HG03558 (cell line): Measurements from ENCODE around the gene MDM4.

Source experiments
- ATAC-seq: cut with Tn5 transposase; IDR thresholded peaks from one replicate; pipeline ENCODE4 v1.9.1; 2021; ENCODE audit warnings: moderate number of reproducible peaks; ENCODE audit not compliant: unreplicated experiment; ENCODE audit errors: extremely low read depth

The MDM4 gene, protein sequence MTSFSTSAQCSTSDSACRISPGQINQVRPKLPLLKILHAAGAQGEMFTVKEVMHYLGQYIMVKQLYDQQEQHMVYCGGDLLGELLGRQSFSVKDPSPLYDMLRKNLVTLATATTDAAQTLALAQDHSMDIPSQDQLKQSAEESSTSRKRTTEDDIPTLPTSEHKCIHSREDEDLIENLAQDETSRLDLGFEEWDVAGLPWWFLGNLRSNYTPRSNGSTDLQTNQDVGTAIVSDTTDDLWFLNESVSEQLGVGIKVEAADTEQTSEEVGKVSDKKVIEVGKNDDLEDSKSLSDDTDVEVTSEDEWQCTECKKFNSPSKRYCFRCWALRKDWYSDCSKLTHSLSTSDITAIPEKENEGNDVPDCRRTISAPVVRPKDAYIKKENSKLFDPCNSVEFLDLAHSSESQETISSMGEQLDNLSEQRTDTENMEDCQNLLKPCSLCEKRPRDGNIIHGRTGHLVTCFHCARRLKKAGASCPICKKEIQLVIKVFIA

DNA sequence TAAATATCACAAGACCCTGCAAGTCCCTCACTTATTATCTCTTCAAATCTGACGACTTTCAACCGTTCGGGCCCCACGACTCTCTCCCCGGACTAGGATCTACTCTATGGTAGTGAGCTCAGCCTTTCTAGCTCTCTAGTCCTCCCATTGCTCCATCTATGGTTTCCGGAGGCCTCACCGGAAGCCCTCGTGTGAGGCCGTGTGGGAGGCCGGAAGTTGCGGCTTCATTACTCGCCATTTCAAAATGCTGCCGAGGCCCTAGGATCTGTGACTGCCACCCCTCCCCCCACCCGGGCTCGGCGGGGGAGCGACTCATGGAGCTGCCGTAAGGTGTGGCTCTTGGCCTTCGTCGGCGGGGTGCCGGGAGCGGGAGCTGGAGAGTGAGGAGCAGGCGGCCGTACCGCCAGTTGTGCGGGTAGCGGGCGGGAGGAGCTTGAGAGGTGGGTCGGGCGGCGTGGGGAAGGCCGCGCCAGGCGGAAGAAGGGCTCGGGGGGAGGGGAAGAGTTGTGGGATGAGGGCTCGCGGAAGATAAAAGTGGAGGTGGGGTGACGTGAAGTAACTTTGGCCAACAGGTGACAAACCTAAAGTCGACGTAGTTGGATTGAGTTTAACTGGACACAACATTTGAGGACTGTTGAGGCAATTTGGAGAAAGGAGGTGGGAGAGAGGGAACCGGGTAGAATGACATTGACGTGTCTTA lies at the start of gene MDM4:
TSS of gene MDM4 (plus strand) at position 227 of the 700 bp plus-strand sequence. CDS start 9,113 bp downstream, outside the sequence.
- ATAC-seq, result peak; percentile 40

DNA sequence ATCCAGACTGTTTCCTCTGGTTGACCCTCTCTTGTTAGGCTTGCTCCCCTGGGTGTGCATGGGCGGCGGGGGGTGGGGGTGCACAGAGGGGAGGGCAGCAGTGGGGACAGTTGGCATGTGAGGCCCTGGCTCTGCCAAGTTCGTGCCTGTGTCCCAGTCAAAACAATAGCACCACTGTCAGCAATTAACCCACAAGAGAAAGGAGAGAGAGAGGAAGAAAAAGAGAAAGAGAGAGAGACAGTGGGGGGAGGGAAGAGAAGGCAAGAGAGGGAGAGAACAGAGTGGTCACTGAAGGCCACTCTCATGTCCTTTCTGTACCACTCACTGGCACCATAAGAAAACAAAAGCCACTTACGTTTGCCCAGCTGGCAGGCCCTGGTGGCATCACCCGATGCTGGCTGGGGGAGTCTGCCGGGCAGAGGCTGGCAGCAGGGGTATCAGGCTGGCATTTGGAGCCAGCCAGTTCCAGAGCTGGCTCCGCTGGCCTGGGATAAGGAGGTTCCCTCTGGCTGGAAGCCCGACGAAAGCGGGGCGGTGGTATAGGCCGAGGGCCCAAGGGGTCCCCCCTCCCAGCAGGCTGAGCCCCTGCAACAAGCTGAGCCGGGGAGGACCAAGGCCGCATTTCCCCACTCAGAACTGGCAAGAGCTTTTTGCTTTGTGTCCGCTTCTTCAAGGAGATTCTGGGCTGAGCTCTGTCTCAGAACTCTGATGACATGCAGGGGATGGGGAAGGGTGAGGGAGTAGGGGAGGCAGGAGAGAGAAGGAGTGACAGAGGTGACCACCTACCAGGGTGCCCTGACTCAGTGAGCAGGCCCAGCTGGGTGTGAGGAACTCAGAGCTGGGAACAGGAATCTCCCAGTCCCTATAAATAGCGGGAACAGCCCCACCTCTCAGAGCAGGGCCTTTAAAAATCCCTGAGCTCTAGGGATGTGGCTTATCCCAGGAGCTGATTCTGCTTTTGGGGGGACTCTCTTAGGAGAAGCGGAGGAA lies 49.5 kb upstream of the MDM4 start:
- ATAC-seq, result no peak

DNA sequence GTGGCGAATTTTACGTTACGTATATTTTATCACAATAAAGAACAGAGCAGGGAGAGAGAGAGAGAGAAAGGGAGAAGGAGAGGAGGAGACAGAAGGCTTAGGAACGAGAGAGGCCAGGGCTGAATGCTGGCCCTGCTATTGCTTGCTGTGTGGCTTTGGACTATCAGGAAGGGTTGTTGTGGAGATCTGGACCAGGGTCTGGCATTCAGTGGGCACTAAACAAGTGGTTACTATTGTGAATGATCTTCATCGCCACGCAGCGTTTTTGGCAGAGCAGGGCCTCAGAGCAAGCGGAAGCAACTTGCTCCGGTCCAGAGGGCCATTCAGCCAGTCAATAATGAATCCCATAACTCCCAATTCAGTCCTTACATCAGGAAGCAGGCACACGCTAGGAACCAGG lies 48.0 kb upstream of the MDM4 start:
- no peak for ATAC-seq

DNA sequence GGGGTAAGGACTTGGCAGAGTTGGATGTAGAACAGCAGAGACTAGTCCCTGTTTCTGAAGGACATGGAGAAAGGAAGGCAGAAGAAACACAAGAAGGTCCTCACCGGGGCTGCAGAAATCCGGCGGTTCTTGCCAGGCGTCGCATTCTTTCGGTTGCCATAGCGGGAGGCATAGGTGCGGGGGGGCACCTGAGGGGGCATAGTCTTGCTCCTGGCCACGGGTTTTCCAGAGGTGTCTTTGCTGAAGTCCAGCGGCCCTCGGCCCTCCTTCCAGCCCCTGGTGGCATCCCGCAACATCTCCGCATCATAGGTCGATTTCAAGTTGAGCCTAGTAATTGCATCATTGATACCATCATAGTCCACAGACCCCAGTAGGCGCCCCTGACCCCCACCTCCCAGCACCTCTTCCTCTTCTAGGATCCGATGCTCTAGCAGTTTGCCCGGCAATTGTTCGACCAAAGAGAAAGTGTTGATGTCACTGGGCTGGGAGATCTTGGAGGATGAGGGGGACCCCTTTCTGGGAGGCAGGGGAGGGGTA lies 47.4 kb upstream of the MDM4 start:
- ATAC-seq, result no peak

DNA sequence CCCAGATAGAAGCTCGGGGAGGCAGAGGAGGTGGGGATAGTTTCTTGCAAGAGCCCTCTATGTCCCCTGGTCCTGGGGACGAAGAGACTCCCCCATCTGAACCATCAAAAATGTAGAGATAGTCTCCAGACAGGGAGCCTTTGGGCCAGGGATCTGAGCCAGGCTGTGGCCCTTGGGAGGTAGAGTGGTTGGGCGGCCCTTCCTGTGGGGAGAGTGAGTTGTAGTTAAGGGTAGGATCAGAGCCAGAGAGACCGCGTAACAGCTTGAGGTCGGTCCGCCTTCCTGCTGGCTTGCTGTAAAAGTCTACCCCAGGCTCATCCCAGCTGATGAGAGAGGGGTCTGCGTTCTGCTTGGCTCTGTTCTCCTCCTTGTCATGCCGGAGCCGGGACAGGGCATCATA lies 46.9 kb upstream of the MDM4 start:
- no peak for ATAC-seq

DNA sequence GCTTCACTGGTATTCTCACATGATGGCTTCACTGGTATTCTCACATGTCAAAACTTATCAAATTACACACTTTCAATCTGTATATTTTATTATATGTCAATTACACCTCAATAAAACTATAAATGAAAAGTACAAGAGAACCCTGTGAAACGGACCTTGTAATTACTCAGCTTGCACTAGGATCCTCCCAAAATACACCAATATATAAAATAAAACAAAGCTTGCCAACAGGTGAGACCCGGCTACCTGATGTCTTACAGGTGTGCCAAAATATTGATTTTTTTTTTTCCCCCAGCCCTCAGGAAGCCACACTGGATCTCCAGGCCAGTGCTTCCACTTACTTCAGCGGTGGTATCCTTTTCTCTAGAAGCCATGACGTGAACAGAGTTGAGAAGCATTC lies 44.5 kb upstream of the MDM4 start:
- no peak for ATAC-seq

DNA sequence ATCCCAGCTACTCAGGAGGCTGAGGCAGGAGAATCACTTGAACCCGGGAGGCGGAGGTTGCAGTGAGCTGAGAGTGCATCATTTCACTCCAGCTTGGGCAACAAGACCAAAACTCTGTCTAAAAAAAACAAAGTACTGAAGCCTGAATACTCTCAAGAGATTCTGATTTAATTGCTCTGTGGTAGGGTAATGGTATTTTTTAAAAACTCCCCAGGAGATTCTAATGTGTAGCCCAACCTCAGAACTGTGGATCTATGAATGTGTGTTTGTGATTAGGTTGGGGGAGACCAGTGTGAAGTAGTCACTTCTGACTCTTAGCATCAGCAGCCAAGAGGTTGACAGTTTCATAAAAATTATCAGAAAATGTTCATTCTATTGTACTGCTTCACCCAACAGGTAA lies 43.5 kb upstream of the MDM4 start:
- ATAC-seq, result no peak

DNA sequence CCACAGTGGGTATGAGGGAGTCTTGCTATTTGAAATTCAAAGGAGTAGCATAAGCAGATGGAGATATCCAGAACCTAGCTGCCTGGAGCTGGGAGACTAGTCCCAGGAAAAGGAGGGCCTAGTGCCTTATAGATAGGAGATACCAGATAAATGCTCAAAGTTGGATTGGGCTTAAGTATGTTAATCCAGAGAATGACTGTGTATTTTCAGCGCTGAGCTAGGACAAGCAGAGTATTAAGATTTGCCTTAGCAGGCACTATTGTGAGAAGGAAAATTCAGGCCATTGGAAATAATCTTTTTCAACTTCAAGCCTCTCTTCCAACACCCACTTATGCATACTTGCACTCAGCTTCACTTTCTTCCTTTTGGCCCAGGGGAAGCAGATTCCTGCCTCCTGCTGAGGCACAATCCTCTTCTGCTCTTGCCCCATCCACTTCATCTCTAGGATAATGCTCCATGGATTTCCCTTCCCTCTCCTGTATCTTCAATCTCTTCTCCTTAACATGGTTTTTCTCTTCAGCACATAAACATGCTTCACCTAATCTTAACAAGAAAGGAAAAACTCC lies 42.7 kb upstream of the MDM4 start:
- no peak for ATAC-seq

DNA sequence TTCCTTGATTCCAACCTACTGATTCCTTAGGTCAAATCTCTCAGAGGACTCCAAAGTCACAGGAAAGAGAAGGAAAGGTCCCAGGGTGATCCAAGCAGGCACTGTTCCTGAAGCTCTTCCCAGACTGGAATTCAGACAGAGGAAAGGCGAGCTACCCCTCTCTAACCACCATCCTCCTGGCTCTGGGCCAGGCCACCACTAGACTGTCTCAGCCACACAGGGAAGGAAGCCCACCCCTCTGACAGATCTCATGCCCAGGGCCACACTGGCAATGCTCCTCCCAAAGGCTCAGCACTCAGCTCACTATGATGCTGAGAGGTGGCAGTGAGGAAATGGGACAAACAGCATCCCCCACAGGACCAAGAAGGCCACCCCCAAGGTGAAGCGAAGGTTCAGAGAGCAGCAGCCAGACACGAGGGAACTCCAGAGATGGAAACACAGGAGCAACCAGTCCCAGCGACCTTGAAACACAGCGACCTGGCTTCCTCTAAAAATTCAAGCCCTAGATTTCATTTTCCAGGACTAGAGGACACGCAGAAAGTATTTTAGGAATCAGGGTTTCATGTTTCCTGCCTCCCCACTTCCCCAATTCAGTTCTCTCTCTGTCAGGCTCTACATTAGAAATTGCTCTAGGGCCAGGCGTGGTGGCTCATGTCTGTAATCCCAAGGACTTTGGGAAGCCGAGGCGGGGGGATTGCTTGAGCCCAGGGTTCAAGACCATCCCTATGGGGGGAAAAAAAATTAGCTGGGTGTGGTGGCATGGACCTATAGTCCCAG lies 40.4 kb upstream of the MDM4 start:
- no peak for ATAC-seq

DNA sequence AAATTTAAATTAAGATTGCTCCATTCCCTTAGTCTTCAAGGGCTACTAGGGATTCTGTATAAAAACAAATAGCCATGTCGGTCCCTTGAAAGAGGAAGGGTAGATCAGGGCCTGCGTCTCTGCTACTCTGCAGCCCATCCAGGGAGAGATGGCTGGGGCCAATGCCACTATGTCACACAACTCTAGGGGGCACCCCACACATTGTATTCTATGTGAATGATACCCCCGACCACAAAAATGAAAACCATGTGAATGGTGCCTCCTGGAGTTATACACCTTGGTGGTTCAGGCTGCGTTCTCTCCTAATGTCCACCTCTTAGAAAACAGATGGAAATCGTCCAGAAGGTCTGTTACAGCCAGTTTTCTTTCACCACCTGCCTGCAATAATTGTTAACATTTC lies 39.6 kb upstream of the MDM4 start:
- no peak for ATAC-seq

DNA sequence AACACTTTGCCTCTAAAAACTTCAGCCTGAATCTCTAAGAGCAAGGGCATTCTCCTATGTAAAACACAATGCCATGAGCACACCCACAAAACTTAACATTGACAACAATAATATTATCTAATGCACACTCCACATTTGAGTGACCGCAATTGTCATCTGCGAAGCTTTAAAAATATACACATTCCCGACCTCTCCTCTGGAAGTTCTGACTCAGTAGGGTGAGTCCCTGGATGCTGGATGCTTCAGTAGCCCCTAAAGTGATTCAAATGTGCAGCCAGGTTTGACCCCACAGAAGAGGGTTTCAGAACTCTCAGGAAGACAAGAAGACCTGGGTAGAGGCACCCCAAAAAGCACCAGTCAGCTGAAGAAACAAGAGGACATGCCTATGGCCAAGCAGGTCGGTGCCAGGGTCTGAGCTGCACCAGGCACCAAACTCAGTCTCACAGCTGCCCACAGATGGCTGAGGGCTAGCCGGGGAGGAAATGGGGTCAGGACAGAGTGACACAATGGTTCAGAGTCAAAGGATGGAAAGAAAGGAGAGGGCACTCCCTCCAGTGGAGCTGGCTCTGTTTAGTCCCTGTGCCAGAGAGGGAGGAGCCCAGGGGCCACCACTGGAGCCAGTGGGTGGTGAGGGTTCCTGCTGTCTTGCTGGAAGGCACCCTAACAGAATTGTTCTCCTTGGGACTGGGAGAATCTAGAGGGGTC lies 39.0 kb upstream of the MDM4 start:
- no peak for ATAC-seq

DNA sequence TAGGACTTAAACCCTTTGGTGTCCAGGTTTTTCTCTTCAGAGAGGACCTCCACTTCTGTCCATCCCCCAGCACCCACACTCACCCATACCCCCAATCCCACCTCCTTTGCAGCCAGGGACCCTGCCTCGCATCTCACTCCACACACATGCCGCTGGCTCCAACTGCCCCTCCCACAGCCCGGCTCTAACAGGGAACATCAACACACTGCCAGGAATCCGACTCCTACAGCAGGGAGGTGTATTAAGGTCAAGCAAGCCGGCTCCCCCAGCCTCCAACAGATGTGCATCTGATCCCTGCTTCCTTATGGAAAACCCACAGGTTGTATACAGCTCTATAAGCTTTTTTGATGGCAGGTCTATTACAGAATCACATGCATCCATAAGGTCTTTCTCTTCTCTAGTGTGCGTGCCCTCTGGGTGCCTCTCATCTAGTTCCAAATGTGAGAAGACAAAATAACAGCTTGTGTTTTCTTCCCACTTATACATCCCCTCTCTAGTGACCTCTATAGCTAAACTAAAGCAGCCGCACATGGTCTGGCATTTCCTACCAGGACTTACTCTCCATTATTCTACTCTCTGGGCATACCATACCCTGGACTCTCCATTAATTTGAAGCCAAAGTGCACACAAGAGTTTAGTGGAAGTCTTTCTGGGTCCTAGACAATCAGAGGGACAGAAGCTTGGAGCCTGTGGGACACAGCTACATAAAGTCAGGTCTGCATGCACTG lies 37.9 kb upstream of the MDM4 start:
- ATAC-seq, result no peak

DNA sequence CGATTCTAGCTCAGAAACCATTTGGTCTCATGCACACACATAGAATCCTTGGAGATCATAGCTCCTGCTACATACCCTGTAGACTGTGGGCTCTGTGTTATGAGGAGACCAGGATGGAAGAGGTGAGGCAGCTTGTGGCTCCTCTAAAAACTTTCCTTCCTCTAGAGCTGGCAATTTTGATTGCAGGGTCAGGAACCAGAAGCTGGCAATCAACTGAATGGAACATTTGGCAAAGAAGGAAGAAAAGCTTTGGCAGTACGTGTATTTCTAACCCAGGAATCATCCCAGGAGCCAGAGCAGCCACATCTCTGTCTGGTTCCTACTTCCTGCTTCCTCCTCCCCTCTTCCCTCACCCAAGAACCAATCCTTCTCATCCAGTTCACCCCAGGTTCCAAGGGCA lies 37.3 kb upstream of the MDM4 start:
- no peak for ATAC-seq

DNA sequence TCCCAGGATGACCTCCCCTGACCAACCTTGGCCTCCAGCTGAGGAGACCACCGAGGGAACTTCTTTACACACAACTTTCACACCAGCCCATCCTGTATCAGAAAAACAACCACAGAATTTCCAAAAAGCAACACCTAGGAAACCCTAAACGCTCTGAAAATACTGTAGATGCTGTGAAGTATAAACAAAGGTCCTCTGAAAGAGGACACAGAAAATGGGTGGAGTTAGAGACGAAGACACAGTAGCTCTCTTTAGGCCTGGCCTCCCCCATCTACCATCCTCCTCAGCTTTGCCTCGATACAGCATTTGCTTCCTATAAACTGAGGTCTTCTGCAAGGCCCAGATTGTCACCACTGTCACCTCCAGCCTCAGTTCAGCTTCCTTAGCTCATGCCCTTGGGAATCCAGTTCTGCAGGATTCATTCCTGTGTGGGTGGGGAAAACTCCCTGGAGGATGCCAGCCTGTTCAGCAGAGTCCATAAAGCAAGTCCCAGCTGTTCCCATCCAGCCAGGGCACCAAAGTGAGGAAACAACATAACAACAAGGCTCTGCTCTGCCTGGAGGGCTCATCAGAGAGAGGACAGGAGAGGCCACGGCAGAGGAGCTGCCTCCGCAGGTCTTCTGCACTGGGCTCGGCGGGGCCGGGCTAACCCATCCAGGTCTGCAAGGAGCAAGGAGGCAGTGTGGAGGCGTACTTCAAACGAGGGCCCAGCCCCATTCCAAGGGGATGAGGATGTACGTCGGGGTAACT lies 36.6 kb upstream of the MDM4 start:
- ATAC-seq, result no peak

DNA sequence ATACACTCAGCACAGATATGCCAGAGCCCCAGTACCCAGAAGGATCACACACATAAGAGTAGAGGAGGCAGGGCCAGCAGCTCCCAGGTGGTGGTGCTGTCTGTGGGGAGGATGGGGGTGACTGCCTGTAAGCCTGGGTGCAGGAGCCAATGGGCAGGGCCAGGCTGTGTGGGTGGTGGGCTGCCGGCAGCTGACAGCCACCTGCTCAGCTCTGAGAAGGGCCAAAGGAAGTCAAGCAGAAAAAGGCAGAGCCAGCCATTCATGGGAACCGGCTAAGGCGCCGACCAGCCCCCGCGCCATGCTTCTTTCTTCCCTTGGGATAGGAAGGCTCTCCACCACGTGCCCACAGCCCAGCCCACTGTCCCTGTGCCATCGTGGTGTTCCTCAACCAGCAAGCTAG lies 35.7 kb upstream of the MDM4 start:
- ATAC-seq, result no peak

DNA sequence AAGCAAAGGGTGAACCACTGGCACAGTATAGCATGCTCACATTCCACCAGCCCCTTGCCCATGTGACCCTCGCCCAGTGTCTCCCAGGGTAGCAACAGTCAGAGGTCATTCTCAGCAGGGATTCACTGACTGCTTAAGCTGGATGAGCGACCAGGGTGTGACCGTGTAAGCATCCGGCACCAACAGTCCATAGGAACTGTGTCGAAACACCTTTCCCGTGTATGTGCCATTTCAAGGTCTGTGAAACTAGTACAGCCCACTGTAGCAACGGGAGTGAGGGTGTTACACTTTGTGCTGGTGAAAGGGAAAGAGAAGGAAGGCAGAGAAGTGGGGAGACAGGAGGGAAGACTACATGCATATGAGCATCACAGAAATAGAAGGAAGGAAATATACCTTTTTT lies 32.4 kb upstream of the MDM4 start:
- ATAC-seq, result no peak
